Left lung (tissue), 10 donors: Measurements from ENCODE around the gene TBC1D24. TPM values are rescaled to one million over a fixed set of nuclear protein-coding genes. Genes with fewer than 3 reads are reported as not detected.

Experiments used
- ATAC-seq: fragments of 200-7000 bp; cut with Tn5 transposase; one replicate; pipeline ENCODE4 v1.9.1; 2020; ENCODE audit warnings: moderate library complexity
- DNase-seq, 4 donors: peaks; one replicate each; pipeline ENCODE4 v3.0.0-alpha.2; 2013 to 2020
- H3K27ac ChIP-seq, 2 donors: fragments of 200-600 bp; sonication (generic) in 1 of 2; one replicate each; pipeline versions ENCODE4 v1.5.0 to v1.8.0; 2020 to 2021
- H3K27me3 ChIP-seq, 2 donors: fragments of 200-600 bp; sonication (generic) in 1 of 2; one replicate each; pipeline versions ENCODE4 v1.5.0 to v1.8.0; 2020 to 2021
- H3K36me3 ChIP-seq, 2 donors: fragments of 200-600 bp; sonication (generic) in 1 of 2; one replicate each; pipeline versions ENCODE4 v1.5.0 to v1.8.0; 2020 to 2021
- H3K4me1 ChIP-seq, 2 donors: fragments of 200-600 bp; one replicate each; pipeline ENCODE4 v1.8.0; 2021
- H3K4me3 ChIP-seq, 2 donors: fragments of 200-600 bp; sonication (generic) in 1 of 2; one replicate each; pipeline versions ENCODE4 v1.5.0 to v1.8.0; 2020 to 2021; ENCODE audit warnings: mild to moderate bottlenecking in 1 of 2
- H3K9me3 ChIP-seq, 2 donors: fragments of 200-600 bp; sonication (generic) in 1 of 2; one replicate each; pipeline versions ENCODE4 v1.5.0 to v1.8.0; 2020 to 2021
- CTCF ChIP-seq, 2 donors: fragments of 200-600 bp; sonication (generic) in 1 of 2; IDR thresholded peaks; one replicate each; pipeline versions ENCODE4 v1.5.0 to v1.8.0; 2021; ENCODE audit warnings: antibody characterized with exemption in 2 of 2
- intact Hi-C, 2 donors: fragments of 100-400 bp; cut with DNase I; formaldehyde crosslinking; loops; one replicate each; pipeline versions ENCODE4 v1.11.2 to v1.14.2; 2022
- polyA plus RNA-seq, 6 donors: library from polyadenylated mRNA; unstranded; fragments of 120-200 nt; gene quantifications; one replicate each; pipeline ENCODE4 v1.2.1, GENCODE V29; 2013; ENCODE audit not compliant: insufficient read length in 6 of 6
- total RNA-seq, 2 donors: library from RNA; stranded (reverse); fragmentation: NEBNext Ultra II Directional; extraction: Animal tissue kit (Norgen Biotek cat#: 25700); gene quantifications; one replicate each; pipeline ENCODE4 v1.2.1, GENCODE V29; 2021
- donor health status: DM: no; HTN: yes; CAD: no.
- donor health status: DM: no; HTN: no; CAD: no.

Gene TBC1D24
- total and polyA plus RNA-seq, 8 donors: 14.2 to 41.4 (median 17.9) TPM

- Histone ChIP-seq H3K4me1 (peaks cover 6 to 38% of the 10 kb centered on the region in 2 donors), H3K27ac (no peak overlapping the region), H3K4me3 (no peak overlapping the region), H3K27me3 (no peaks in the 10 kb centered on the region), H3K36me3 (peaks cover 0 to 14% of the 10 kb centered on the region in 2 donors), H3K9me3 (no peaks in the 10 kb centered on the region)
- DNase-seq (peak in 1 of 4 donors; percentile 53), ATAC-seq (no peak)
- intact Hi-C loops: no loop called here
- TF ChIP-seq CTCF (IDR thresholded peaks at IDR 0.05): no peak
Observed at GRCh38 chr16:2490190-2491105, 15.5 kb downstream of the TBC1D24 start.

- intact Hi-C loops: no loop called here
- no peak overlapping the region for H3K27ac ChIP-seq
- peaks cover 0 to 26% of the 10 kb centered on the region in 2 donors for H3K36me3 ChIP-seq
- DNase-seq (no peak), ATAC-seq (no peak)
- H3K27me3 ChIP-seq: no peaks in the 10 kb centered on the region
- peaks cover 3 to 25% of the 10 kb centered on the region in 2 donors for H3K4me1 ChIP-seq
- no peaks in the 10 kb centered on the region for H3K9me3 ChIP-seq
- no peak overlapping the region for H3K4me3 ChIP-seq
- no peak for TF ChIP-seq CTCF (IDR thresholded peaks at IDR 0.05)
Observed at GRCh38 chr16:2492292-2492691, 17.4 kb downstream of the TBC1D24 start.

GRCh38 chr16:2493605-2494004, 18.7 kb downstream of the TBC1D24 start:
- H3K27me3 ChIP-seq: no peaks in the 10 kb centered on the region
- H3K36me3 ChIP-seq: peaks cover 0 to 38% of the 10 kb centered on the region in 2 donors
- H3K27ac ChIP-seq: peak overlapping the region; percentile 11 to 53
- no peaks in the 10 kb centered on the region for H3K9me3 ChIP-seq
- DNase-seq (peak in 1 of 4 donors; percentile 55), ATAC-seq (peak; percentile 76)
- intact Hi-C loops: no loop called here
- TF ChIP-seq CTCF (IDR thresholded peaks at IDR 0.05): no peak
- H3K4me3 ChIP-seq: no peak overlapping the region
- H3K4me1 ChIP-seq: peaks cover 14 to 25% of the 10 kb centered on the region in 2 donors

DNA sequence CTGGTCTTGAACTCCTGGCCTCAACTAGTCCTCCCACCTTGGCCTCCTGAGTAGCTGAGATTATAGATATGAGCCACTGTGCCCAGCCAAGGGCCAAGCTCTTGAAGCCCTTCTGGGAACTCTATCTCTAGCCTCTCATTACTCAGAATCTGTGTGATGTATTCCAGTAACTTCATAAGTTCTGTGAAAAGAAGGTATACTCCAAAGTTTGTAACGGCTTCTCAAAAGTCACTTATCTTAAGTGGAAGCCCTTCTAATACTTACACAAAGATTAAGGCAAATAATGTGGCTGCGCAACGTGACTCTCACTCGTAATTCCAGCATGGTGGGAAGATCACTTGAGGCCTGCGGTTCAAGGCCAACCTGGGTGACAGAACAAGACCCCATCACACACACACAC, 19.7 kb downstream of the TBC1D24 start:
- no peaks in the 10 kb centered on the region for H3K9me3 ChIP-seq
- no peak for TF ChIP-seq CTCF (IDR thresholded peaks at IDR 0.05)
- ATAC-seq (peak; percentile 61), DNase-seq (peak in 1 of 4 donors; percentile 68)
- H3K27me3 ChIP-seq: no peaks in the 10 kb centered on the region
- H3K27ac ChIP-seq: peak overlapping the region; percentile 33 to 59
- no peak overlapping the region for H3K4me3 ChIP-seq
- peaks cover 0 to 47% of the 10 kb centered on the region in 2 donors for H3K36me3 ChIP-seq
- H3K4me1 ChIP-seq: peaks cover 14 to 27% of the 10 kb centered on the region in 2 donors
- intact Hi-C loops: no loop called here

DNA sequence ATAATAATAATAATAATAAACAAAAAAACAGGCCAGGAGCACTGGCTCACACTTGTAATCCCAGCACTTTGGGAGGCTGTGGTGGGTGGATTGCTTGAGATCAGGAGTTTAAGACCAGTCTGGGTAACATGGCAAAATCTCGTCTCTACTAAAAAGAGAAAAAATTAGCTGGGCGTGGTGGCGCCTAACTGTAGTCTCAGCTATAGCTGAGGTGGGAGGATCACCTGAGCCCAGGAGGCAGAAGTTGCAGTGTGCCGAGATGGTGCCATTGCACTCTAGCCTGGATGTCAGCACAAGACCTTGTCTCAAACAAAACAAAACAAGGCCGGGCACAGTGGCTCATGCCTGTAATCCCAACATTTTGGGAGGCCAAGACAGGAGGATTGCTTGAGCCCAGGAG, 20.1 kb downstream of the TBC1D24 start:
- Histone ChIP-seq H3K27me3 (no peaks in the 10 kb centered on the region), H3K9me3 (no peaks in the 10 kb centered on the region), H3K4me3 (no peak overlapping the region), H3K4me1 (peaks cover 14 to 27% of the 10 kb centered on the region in 2 donors), H3K36me3 (peaks cover 0 to 50% of the 10 kb centered on the region in 2 donors), H3K27ac (peak overlapping the region in 1 of 2 donors; percentile 59)
- TF ChIP-seq CTCF (IDR thresholded peaks at IDR 0.05): no peak
- ATAC-seq: no peak
- intact Hi-C loops: no loop called here
- DNase-seq: no peak
